K562 (cell line): ENCODE results near the gene UMODL1. TPM values are rescaled to one million over a fixed set of nuclear protein-coding genes. Genes with fewer than 3 reads are reported as not detected.

Experiments used
- ATAC-seq: fragments of 200-7000 bp; cut with Tn5 transposase; 3 replicates; pipeline ENCODE4 v1.9.1; 2020; ENCODE audit warnings: moderate library complexity
- BruUV-seq: library from RNA; stranded (reverse); fragments of 400-500 nt; replicated peaks from 2 replicates; lab custom pipeline; 2021; lab: Mats Ljungman, UMichigan
- CTCF ChIA-PET: fragments of 300-600 bp; formaldehyde crosslinking; extraction: SDS; loops from one replicate; lab custom pipeline; 2021; ENCODE audit warnings: low intra/inter-chr PET ratio; lab: Yijun Ruan, JAX
- POLR2A ChIA-PET: fragments of 300-600, 350-650 bp; sonication (Branson Sonifier 250); formaldehyde crosslinking; extraction: SDS; loops from one replicate; lab custom pipeline; 2021; ENCODE audit warnings: antibody characterized with exemption, inconsistent platforms; lab: Yijun Ruan, JAX
- DNase-seq, 4 experiments: peaks; one replicate each; pipeline versions ENCODE4 v3.0.0 to v3.0.0-alpha.2; 2011 to 2018; ENCODE audit warnings: low spot score in 3 of 4, mixed read lengths in 3 of 4; ENCODE audit errors: extremely low read depth in 1 of 4
- FAIRE-seq: peaks from 2 replicates; lab custom pipeline; 2011; peaks lifted over from hg19 to GRCh38; lab: Jason Lieb, UNC
- H2AFZ ChIP-seq: 2 replicates; pipeline ENCODE4 v1.6.0; 2011; ENCODE audit warnings: low read depth, low read length, control low read depth, inconsistent platforms
- H3K27ac ChIP-seq: fragments of 200-600 bp; 3 replicates; pipeline ENCODE4 v1.8.0; 2011; ENCODE audit warnings: low read depth, mild to moderate bottlenecking, control low read depth, inconsistent platforms, low read length, moderate library complexity, mixed read lengths; ENCODE audit errors: extremely low read depth
- H3K27me3 ChIP-seq, 2 experiments: fragments of 300-600 bp in 1 of 2; 2 replicates in 1 of 2; 3 replicates in 1 of 2; pipeline versions ENCODE4 v1.6.0 to v1.8.0; 2011; ENCODE audit warnings: inconsistent platforms in 2 of 2, low read length in 2 of 2, mild to moderate bottlenecking in 1 of 2, mixed read lengths in 1 of 2, moderate library complexity in 1 of 2; ENCODE audit not compliant: control insufficient read depth in 2 of 2, insufficient read depth in 2 of 2
- H3K36me3 ChIP-seq: fragments of 300-600 bp; 3 replicates; pipeline ENCODE4 v1.8.0; 2011; ENCODE audit warnings: mild to moderate bottlenecking, low read length, inconsistent platforms; ENCODE audit not compliant: control insufficient read depth, insufficient read depth
- H3K4me1 ChIP-seq, 2 experiments: fragments of 200-600 bp in 1 of 2; replicated peaks in 1 of 2; 2 replicates in 1 of 2; 3 replicates in 1 of 2; pipeline versions ENCODE4 v1.5.1 to v1.8.0; 2011; ENCODE audit warnings: inconsistent platforms in 2 of 2, low read length in 2 of 2, mild to moderate bottlenecking in 1 of 2, mixed read lengths in 1 of 2, moderate library complexity in 1 of 2; ENCODE audit not compliant: control insufficient read depth in 2 of 2, insufficient read depth in 2 of 2
- H3K4me2 ChIP-seq: 2 replicates; pipeline ENCODE4 v1.6.1; 2011; ENCODE audit warnings: low read length, control low read depth, inconsistent platforms, mixed read lengths; ENCODE audit not compliant: insufficient read depth
- H3K4me3 ChIP-seq: fragments of 200-600 bp; sonication (generic), shearing (Covaris generic); 2 replicates; pipeline ENCODE4 v1.5.1; 2016; ENCODE audit warnings: control low read depth, inconsistent platforms
- H3K79me2 ChIP-seq: fragments of 200-600 bp; 3 replicates; pipeline ENCODE4 v1.8.0; 2011; ENCODE audit warnings: low read length, inconsistent platforms; ENCODE audit not compliant: control insufficient read depth, insufficient read depth
- H3K9ac ChIP-seq, 2 experiments: 2 replicates each; pipeline versions ENCODE4 v1.6.0 to v1.6.1; 2011; ENCODE audit warnings: low read depth in 2 of 2, low read length in 2 of 2, control low read depth in 1 of 2, inconsistent platforms in 1 of 2, mild to moderate bottlenecking in 1 of 2, mixed read lengths in 1 of 2; ENCODE audit not compliant: insufficient read depth in 1 of 2
- H3K9me1 ChIP-seq: one replicate; pipeline ENCODE4 v1.6.0; 2011; ENCODE audit warnings: inconsistent platforms, mild to moderate bottlenecking, low read length, moderate library complexity; ENCODE audit not compliant: control insufficient read depth, insufficient read depth
- H3K9me3 ChIP-seq: replicated peaks from 2 replicates; pipeline ENCODE4 v1.5.1; 2011; ENCODE audit warnings: low read depth, low read length, inconsistent platforms; ENCODE audit not compliant: control insufficient read depth, insufficient read depth
- H4K20me1 ChIP-seq: replicated peaks from 2 replicates; pipeline ENCODE4 v1.6.1; 2011; ENCODE audit warnings: low read length, inconsistent platforms, mixed read lengths; ENCODE audit not compliant: control insufficient read depth, insufficient read depth
- NCOA1 ChIP-seq: fragments of 450-650 bp; IDR thresholded peaks from 2 replicates; pipeline ENCODE4 v1.6.1; 2016; ENCODE audit warnings: low read depth
- RFX1 ChIP-seq: fragments of 450-650 bp; IDR thresholded peaks from 2 replicates; pipeline ENCODE4 v1.6.1; 2016; ENCODE audit warnings: mild to moderate bottlenecking, moderate library complexity
- ZNF282 ChIP-seq: sonication (generic); formaldehyde crosslinking; IDR thresholded peaks from 2 replicates; pipeline ENCODE4 v1.8.1; 2023; ENCODE audit warnings: missing genetic modification reagents
- WGBS: fragments of 100-300 bp; shearing (Covaris generic); methylation state at CpG from one replicate; pipeline ENCODE4 v1.1.6; 2016; ENCODE audit warnings: low coverage, mixed read lengths; ENCODE audit not compliant: insufficient coverage; ENCODE audit errors: missing lambda C conversion rate; 5-methylcytosine and 5-hydroxymethylcytosine counted together
- in situ Hi-C: fragments of 300-500 bp; cut with MboI; formaldehyde crosslinking; loops from 4 replicates; pipeline ENCODE4 v1.15.0; 2018; ENCODE audit warnings: inconsistent platforms, mixed read lengths
- intact Hi-C: fragments of 100-400 bp; cut with micrococcal nuclease; formaldehyde crosslinking; loops from 2 replicates; pipeline ENCODE4 v1.14.2; 2022
- polyA plus RNA-seq, 8 experiments: library from polyadenylated mRNA; depleted of rRNA in 4 of 8; stranded (reverse) in 5 of 8; unstranded in 3 of 8; fragments of >200 nt; fragmentation: Nextera tagmentation in 2 of 8; fragmentation: Illumina TruSeq in 1 of 8; extraction: Ambion mirVana in 2 of 8; extraction: Trizol in 1 of 8; gene quantifications; 2 replicates each; pipeline versions ENCODE4 v1.2.1 to v1.2.3, GENCODE V29; 2011 to 2014; ENCODE audit warnings: inconsistent platforms in 1 of 8, missing spikeins in 1 of 8
- total RNA-seq, 7 experiments: library from RNA; depleted of rRNA in 6 of 7; stranded (reverse); fragments of >200 nt in 6 of 7; fragmentation: Illumina TruSeq in 2 of 7; extraction: Trizol in 2 of 7; gene quantifications; 2 replicates each; pipeline versions ENCODE4 v1.2.1 to v1.2.3, GENCODE V29; 2011 to 2021; ENCODE audit warnings: low replicate concordance in 1 of 7

UMODL1 gene
- total and polyA plus RNA-seq, 9 of the 15 experiments (the other 6 are each of a cell fraction or from before 2014, with no cell fraction given) = not detected

GRCh38 chr21:42155045-42155855 lies 84.1 kb downstream of the UMODL1 start:
- ATAC-seq = no peak
- no peaks in the 10 kb centered on the region for H3K79me2 ChIP-seq
- FAIRE-seq = no peak
- H2AFZ ChIP-seq = no peak overlapping the region
- H3K9me1 ChIP-seq = no peaks in the 10 kb centered on the region
- H3K4me1 ChIP-seq = peaks cover 0 to 4% of the 10 kb centered on the region in 2 experiments; a peak in 1 of 5 replicates
- no peak overlapping the region for H3K4me3 ChIP-seq
- H3K9me3 ChIP-seq = no peaks in the 10 kb centered on the region
- ChIA-PET POLR2A (interaction anchor here (1.2 kb wide), 1 partner anchor 96 kb away, joined by 3 read pairs; no protein-coding TSS in a partner anchor), CTCF (no interaction called here)
- no peak overlapping the region for H3K9ac ChIP-seq
- no peak for DNase-seq
- TF ChIP-seq ZNF282 (CRISPR knock-in tag) (no peak), NCOA1 (no peak), RFX1 (peak; percentile 39)
- no TSS peak for BruUV-seq
- in situ Hi-C loops = loop anchor here (5.0 to 10.0 kb wide), 2 partner anchors 100 to 292 kb away; no protein-coding TSS in a partner anchor
- H3K27ac ChIP-seq = no peak overlapping the region
- H3K36me3 ChIP-seq = no peaks in the 10 kb centered on the region
- under 1% methylated on average over 23 of the region's 23 CpGs for WGBS
- H4K20me1 ChIP-seq = peaks cover 4% of the 10 kb centered on the region
- peaks cover 28 to 67% of the 10 kb centered on the region in 2 experiments; a peak in 4 of 5 replicates for H3K27me3 ChIP-seq
- H3K4me2 ChIP-seq = no peak overlapping the region
- intact Hi-C loops = loop anchor here (10.0 kb wide), 1 partner anchor 380 kb away; no protein-coding TSS in a partner anchor
